GM23338 (cell line): ENCODE data around the gene CEBPG. TPM values are rescaled to one million over a fixed set of nuclear protein-coding genes. Genes with fewer than 3 reads are reported as not detected.

ENCODE experiments used
- ATAC-seq: fragments of 200-7000 bp; cut with Tn5 transposase; 3 replicates; pipeline ENCODE4 v1.9.1; 2020
- DNase-seq: peaks from one replicate; pipeline ENCODE4 v3.0.0-alpha.2; 2015; ENCODE audit warnings: low spot score
- H2AFZ ChIP-seq: fragments of 200-600 bp; sonication (generic); 2 replicates; pipeline ENCODE4 v1.8.0; 2016; ENCODE audit warnings: antibody characterized with exemption, mild to moderate bottlenecking, moderate library complexity
- H3F3A ChIP-seq: fragments of 200-600 bp; sonication (generic); replicated peaks from 2 replicates; pipeline ENCODE4 v1.8.0; 2017; ENCODE audit warnings: antibody characterized with exemption, mixed run types, low read depth
- H3K27ac ChIP-seq: fragments of 200-600 bp; sonication (generic); 2 replicates; pipeline ENCODE4 v1.6.1; 2016; ENCODE audit warnings: low read depth
- H3K27me3 ChIP-seq: fragments of 200-600 bp; sonication (generic); 2 replicates; pipeline ENCODE4 v1.8.0; 2016; ENCODE audit warnings: mild to moderate bottlenecking, mixed run types, moderate library complexity; ENCODE audit not compliant: insufficient read depth
- H3K36me3 ChIP-seq: fragments of 200-600 bp; sonication (generic); 2 replicates; pipeline ENCODE4 v1.8.0; 2016; ENCODE audit warnings: mild to moderate bottlenecking; ENCODE audit not compliant: insufficient read depth
- H3K4me1 ChIP-seq: fragments of 200-600 bp; sonication (generic); 2 replicates; pipeline ENCODE4 v1.8.0; 2016; ENCODE audit warnings: mild to moderate bottlenecking, moderate library complexity; ENCODE audit not compliant: insufficient read depth
- H3K4me2 ChIP-seq: fragments of 200-600 bp; sonication (generic); 2 replicates; pipeline ENCODE4 v1.7.1; 2017; ENCODE audit warnings: mixed run types
- H3K4me3 ChIP-seq: fragments of 200-600 bp; sonication (generic); 2 replicates; pipeline ENCODE4 v1.6.1; 2016; ENCODE audit warnings: mixed run types
- H3K79me2 ChIP-seq: fragments of 200-600 bp; sonication (generic); replicated peaks from 2 replicates; pipeline ENCODE4 v1.8.0; 2017; ENCODE audit warnings: mild to moderate bottlenecking; ENCODE audit not compliant: insufficient read depth
- H3K9me2 ChIP-seq: fragments of 200-600 bp; sonication (generic); 2 replicates; pipeline ENCODE4 v1.8.0; 2017; ENCODE audit not compliant: insufficient read depth
- H4K20me1 ChIP-seq: fragments of 200-600 bp; sonication (generic); replicated peaks from 2 replicates; pipeline ENCODE4 v1.8.0; 2017; ENCODE audit warnings: mild to moderate bottlenecking; ENCODE audit not compliant: insufficient read depth
- H3K27ac Mint-ChIP-seq: 2 replicates; pipeline ENCODE4 v1.8.0; 2020; ENCODE audit warnings: inconsistent platforms, mild to moderate bottlenecking, moderate library complexity, mixed read lengths
- H3K27me3 Mint-ChIP-seq: 3 replicates; pipeline ENCODE4 v1.8.0; 2022; ENCODE audit warnings: low read depth, mild to moderate bottlenecking, moderate library complexity, mixed read lengths, inconsistent platforms; ENCODE audit not compliant: insufficient read depth, poor library complexity
- H3K36me3 Mint-ChIP-seq: 3 replicates; pipeline ENCODE4 v1.8.0; 2021; ENCODE audit warnings: low read depth, mild to moderate bottlenecking, inconsistent platforms, moderate library complexity, mixed read lengths
- H3K4me1 Mint-ChIP-seq: 3 replicates; pipeline ENCODE4 v1.8.0; 2020; ENCODE audit warnings: mild to moderate bottlenecking, inconsistent platforms, mixed read lengths
- H3K4me3 Mint-ChIP-seq: 3 replicates; pipeline ENCODE4 v1.8.0; 2021; ENCODE audit warnings: moderate library complexity, mild to moderate bottlenecking, inconsistent platforms, mixed read lengths
- H3K9me3 Mint-ChIP-seq: 3 replicates; pipeline ENCODE4 v1.8.0; 2020; ENCODE audit warnings: moderate library complexity, mild to moderate bottlenecking, inconsistent platforms, mixed read lengths
- CREB1 ChIP-seq: fragments of 250-450 bp; sonication (Bioruptor Pico); IDR thresholded peaks from 2 replicates; pipeline ENCODE4 v1.5.0; 2020; ENCODE audit warnings: low read depth, mild to moderate bottlenecking, moderate library complexity
- CTCF ChIP-seq, 2 experiments: fragments of 200-600 bp in 1 of 2; sonication (generic) in 1 of 2; conservative IDR thresholded peaks; 2 replicates each; pipeline versions ENCODE4 v1.5.1 to v1.6.1; 2016 to 2017; ENCODE audit warnings: antibody characterized with exemption in 2 of 2, low read depth in 2 of 2, mild to moderate bottlenecking in 2 of 2, moderate library complexity in 1 of 2
- ETS1 ChIP-seq: IDR thresholded peaks from 2 replicates; pipeline ENCODE4 v1.6.1; 2016; ENCODE audit warnings: antibody characterized with exemption
- EZH2 ChIP-seq: fragments of 200-600 bp; sonication (generic); IDR thresholded peaks from one replicate; pipeline ENCODE4 v1.8.0; 2017; ENCODE audit warnings: antibody characterized with exemption, mild to moderate bottlenecking, low read depth; ENCODE audit not compliant: unreplicated experiment
- EZH2phosphoT487 ChIP-seq: fragments of 200-600 bp; sonication (generic); IDR thresholded peaks from one replicate; pipeline ENCODE4 v1.8.1; 2018; ENCODE audit warnings: antibody characterized with exemption; ENCODE audit not compliant: unreplicated experiment
- JUNB ChIP-seq: IDR thresholded peaks from one replicate; pipeline ENCODE4 v1.6.1; 2016; ENCODE audit warnings: antibody characterized with exemption; ENCODE audit not compliant: unreplicated experiment
- NANOG ChIP-seq: IDR thresholded peaks from 2 replicates; pipeline ENCODE4 v1.6.1; 2016; ENCODE audit warnings: antibody characterized with exemption, borderline replicate concordance
- POLR2AphosphoS5 ChIP-seq: IDR thresholded peaks from 2 replicates; pipeline ENCODE4 v1.6.1; 2016; ENCODE audit warnings: antibody characterized with exemption, low read depth
- REST ChIP-seq: IDR thresholded peaks from one replicate; pipeline ENCODE4 v1.6.1; 2018; ENCODE audit warnings: antibody characterized with exemption; ENCODE audit not compliant: unreplicated experiment
- STAT1 ChIP-seq: IDR thresholded peaks from one replicate; pipeline ENCODE4 v1.6.1; 2016; ENCODE audit warnings: antibody characterized with exemption; ENCODE audit not compliant: unreplicated experiment
- ZNF114 ChIP-seq: fragments of 250-450 bp; sonication (Bioruptor Pico); IDR thresholded peaks from 2 replicates; pipeline ENCODE4 v1.5.0; 2020; ENCODE audit warnings: mild to moderate bottlenecking, moderate library complexity
- ZNF331 ChIP-seq: fragments of 250-450 bp; sonication (Bioruptor Pico); IDR thresholded peaks from 2 replicates; pipeline ENCODE4 v1.5.0; 2020; ENCODE audit warnings: low read depth, mild to moderate bottlenecking, moderate library complexity
- ZNF462 ChIP-seq: fragments of 250-450 bp; sonication (Bioruptor Pico); IDR thresholded peaks from 2 replicates; pipeline ENCODE4 v1.5.0; 2020; ENCODE audit warnings: mild to moderate bottlenecking, moderate library complexity
- polyA plus RNA-seq: library from polyadenylated mRNA; unstranded; fragments of >200 nt; fragmentation: Nextera tagmentation; extraction: Ambion mirVana; gene quantifications from 2 replicates; pipeline ENCODE4 v1.2.1, GENCODE V29; 2016
- total RNA-seq: library from RNA; depleted of rRNA; stranded (reverse); fragments of >200 nt; shearing (Covaris generic); gene quantifications from 2 replicates; pipeline ENCODE4 v1.2.3, GENCODE V29; 2014

The CEBPG gene
- total and polyA plus RNA-seq, 2 experiments from 2014 or later: 25.9 to 50.2 TPM

GRCh38 chr19:33395561-33396550 lies 22.3 kb downstream of the CEBPG start:
- peaks cover 6% of the 10 kb centered on the region for H3K27me3 Mint-ChIP-seq
- no peak overlapping the region for H2AFZ ChIP-seq
- no peaks in the 10 kb centered on the region for H3K36me3 Mint-ChIP-seq
- no peaks in the 10 kb centered on the region for H3K9me2 ChIP-seq
- no peak overlapping the region for H3K4me3 Mint-ChIP-seq
- H3K4me1 Mint-ChIP-seq: peaks cover 19% of the 10 kb centered on the region
- H3K4me3 ChIP-seq: no peak overlapping the region
- no peaks in the 10 kb centered on the region for H3K79me2 ChIP-seq
- TF ChIP-seq EZH2: no peak
- no peak for TF ChIP-seq REST
- no peak for TF ChIP-seq POLR2AphosphoS5
- no peak for TF ChIP-seq CTCF (conservative IDR thresholded peaks at IDR 0.05; ENCODE audit: low read depth in 2 of 2)
- no peak for TF ChIP-seq ZNF331 (CRISPR knock-in tag)
- TF ChIP-seq ZNF114: no peak
- TF ChIP-seq ETS1: no peak
- no peak for TF ChIP-seq EZH2phosphoT487
- no peak for TF ChIP-seq ZNF462 (CRISPR knock-in tag)
- no peak for TF ChIP-seq CREB1 (CRISPR knock-in tag)
- no peak for TF ChIP-seq NANOG
- TF ChIP-seq STAT1: no peak
- no peak for TF ChIP-seq JUNB
- H3K27me3 ChIP-seq: no peaks in the 10 kb centered on the region
- H3K4me1 ChIP-seq: no peaks in the 10 kb centered on the region
- DNase-seq (no peak), ATAC-seq (no peak)
- no peaks in the 10 kb centered on the region for H3F3A ChIP-seq
- no peak overlapping the region for H3K4me2 ChIP-seq
- no peak overlapping the region for H3K27ac ChIP-seq
- H3K9me3 Mint-ChIP-seq: no peaks in the 10 kb centered on the region; the same call in 2 of the 3 replicates
- peak overlapping the region; percentile 49; the same call in 1 of the 2 replicates for H3K27ac Mint-ChIP-seq
- H4K20me1 ChIP-seq: no peaks in the 10 kb centered on the region
- no peaks in the 10 kb centered on the region for H3K36me3 ChIP-seq
